DMS53 treated with DMSO at 0.1 percent for 48 hours (cell line): ENCODE data around the gene NPC1.
"Not testable (repeated sequence)": the region's sequence is repeated elsewhere in the genome, so short reads cannot be mapped to it uniquely, and the experiment has no call there.

Experiments used
- DNase-seq: peaks from one replicate; lab custom pipeline; 2025; ENCODE audit not compliant: unreplicated experiment; lab: John Stamatoyannopoulos, UW

Gene NPC1

DNA sequence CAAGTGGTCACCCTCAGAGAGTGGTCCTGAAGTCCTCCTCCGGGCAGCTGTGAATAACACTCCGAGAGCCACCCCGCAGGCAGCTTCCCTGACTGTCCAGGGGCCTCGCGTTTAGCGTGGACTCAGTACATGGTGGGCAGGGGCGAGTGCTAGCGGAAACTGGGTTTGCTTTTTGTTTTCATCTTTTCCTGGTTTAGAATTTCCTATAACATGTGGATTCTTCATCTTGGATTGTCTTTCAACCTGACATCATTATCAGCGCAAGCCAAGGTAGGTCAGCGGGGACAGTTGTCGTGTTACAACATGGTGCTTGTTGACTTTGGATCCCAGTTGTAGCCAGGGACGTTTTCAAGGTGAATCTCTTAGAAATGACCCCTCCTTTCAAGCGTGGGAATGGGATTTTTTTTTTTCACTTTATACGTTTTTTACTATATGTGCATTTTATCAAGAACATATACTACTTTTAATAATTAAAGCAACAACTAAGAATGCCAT, 62.0 kb downstream of the NPC1 start:
- DNase-seq: no peak

- no peak for DNase-seq
Measured at GRCh38 chr18:23523429-23524212, 62.7 kb downstream of the NPC1 start.

DNA sequence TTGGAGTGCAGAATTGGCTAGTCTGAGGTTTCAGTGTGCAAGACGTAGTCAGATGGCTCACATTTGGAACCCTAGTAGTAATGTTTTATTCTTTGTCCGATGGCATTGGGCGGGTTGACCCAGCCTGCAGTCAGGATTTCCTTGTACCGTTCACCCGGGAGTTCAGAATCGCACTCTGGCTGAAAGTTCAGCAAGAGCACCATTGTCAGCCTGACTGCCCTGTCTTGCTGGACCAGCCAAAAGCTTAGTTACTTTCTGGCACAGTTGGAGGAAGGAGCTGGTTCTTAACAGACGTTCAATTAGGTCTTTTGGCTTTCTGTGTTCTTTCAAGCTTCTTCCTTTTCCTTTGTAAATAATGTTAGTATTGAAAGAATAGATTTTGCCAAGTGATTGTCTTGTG, 64.4 kb downstream of the NPC1 start:
- no peak for DNase-seq

GRCh38 chr18:23521271-23521670, 65.0 kb downstream of the NPC1 start:
- no peak for DNase-seq

DNA sequence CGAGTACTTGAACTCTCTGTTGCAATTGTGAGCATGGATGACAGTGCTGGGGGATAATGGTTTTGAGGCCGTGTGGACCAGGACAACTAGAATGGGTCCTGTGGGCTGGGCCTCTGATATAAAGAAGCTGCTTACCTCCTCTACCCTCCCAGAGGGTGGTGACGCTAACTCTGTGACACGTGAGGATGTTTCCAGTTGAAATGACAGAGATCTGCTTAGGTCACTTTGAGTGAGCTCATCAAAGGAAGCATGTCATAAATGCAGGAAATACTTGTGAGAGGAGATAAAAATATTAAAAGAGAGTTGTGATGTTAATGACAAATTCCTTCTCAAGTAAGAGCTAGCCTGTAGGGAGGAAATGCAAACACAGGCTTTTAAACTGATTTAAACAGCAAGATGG, 66.6 kb downstream of the NPC1 start:
- no peak for DNase-seq

- DNase-seq: peak; percentile 63
Measured at GRCh38 chr18:23515911-23516546, 70.3 kb downstream of the NPC1 start.

DNA sequence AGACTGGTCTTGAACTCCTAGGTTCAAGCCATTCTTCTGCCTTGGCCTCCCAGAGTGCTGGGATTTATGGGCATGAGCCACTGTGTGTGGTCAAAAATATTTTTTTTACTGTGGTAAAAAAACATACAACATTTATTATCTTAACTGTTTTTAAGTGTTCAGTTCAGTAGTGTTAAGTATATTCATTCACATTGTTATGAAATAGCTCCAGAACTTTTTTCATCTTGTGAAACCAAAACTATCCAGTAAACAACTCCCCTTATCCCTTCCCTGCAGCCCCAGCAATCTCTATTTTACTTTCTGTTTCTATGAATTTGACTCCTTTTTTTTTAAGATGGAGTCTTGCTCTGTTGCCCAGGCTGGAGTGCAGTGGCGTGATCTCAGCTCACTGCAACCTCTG, 73.7 kb downstream of the NPC1 start:
- DNase-seq: no peak

DNA sequence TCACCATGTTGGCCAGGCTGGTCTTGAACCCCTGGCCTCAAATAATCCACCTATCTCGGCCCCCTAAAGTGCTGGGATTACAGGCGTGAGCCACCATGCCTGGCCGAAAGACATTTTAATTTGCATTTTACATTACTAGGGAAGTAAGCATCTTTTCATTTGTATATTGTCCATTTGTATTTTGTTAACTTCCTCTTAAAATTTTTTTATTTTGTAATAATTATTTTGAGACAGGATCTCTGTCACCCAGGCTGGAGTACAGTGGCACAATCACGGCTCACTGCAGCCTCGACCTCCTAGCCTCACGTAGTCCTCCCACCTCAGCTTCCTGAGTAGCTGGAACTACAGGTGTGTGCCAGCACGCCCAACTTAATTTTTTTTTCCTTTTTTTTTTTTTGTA, 74.1 kb downstream of the NPC1 start:
- not testable (repeated sequence) for DNase-seq

DNA sequence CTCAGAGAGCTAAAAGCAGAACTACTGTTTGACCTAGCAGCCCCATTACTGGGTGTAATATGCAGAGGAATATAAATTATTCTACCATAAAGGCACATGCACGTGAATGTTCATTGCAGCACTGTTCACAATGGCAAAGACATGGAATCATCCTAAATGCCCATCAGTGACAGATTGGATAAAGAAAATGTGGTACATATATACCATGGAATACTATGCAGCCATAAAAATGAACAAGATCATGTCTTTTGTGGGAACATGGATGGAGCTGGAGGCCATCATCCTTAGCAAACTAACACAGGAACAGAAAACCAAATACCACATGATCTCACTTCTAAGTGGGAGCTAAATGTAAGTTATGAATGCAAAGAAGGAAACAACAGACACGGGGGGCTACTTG, 75.4 kb downstream of the NPC1 start:
- DNase-seq: not testable (repeated sequence)

GRCh38 chr18:23506393-23506792, 79.9 kb downstream of the NPC1 start:
- no peak for DNase-seq

GRCh38 chr18:23504720-23505119, 81.6 kb downstream of the NPC1 start:
- no peak for DNase-seq

- DNase-seq: no peak
Measured at GRCh38 chr18:23503963-23504344, 82.4 kb downstream of the NPC1 start.

DNA sequence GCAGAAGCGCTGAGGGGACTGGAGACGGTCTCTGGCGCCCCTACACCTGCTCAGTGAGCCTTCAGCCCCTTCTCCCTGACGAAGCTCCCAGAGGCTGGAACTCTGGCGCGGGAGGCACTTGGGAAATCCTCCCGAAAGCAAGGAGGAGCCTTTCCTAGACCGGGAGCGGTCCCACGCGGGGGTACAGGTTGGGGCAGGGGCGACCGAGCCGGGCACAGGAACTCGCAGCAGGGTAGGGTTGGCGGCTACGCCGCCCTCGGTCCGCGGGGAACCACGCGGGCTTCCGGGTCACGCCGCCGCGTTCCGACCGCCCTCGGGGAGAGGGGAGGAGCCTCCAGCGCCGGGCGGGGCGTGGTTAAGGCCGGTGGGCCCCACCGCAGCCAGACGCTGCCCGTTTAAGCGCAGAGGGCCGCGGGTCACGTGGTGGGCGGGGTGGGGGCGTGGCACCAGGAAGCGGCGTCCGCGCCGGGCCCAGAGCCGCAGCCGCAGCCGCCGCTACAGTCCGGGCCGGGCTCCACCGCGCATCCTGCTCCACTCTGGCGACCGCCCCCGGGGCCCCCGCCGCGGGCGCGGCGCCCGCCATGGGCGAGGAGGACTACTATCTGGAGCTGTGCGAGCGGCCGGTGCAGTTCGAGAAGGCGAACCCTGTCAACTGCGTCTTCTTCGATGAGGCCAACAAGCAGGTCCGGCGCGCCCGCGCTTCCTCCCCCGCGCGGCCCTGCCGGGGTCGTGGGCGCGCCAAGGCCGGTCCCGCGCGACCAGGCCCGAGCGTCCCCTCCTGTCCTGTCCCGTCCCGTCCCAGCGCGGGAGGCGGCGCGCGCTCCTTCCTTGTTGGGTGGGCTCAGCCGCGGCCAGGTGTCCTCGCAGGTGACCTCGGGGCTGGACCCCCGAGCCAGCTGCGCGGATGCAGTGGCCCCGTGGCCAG, 83.0 kb downstream of the NPC1 start, which contains the start of gene RMC1:
RMC1 (plus strand) TSS at position 474 of the 925 bp plus-strand sequence; CDS start at position 582, 108 bp downstream.
- peak; percentile 55 for DNase-seq

GRCh38 chr18:23502516-23503037, 83.7 kb downstream of the NPC1 start:
- DNase-seq: no peak

- no peak for DNase-seq
Measured at GRCh38 chr18:23501626-23502025, 84.7 kb downstream of the NPC1 start.

- DNase-seq: no peak
Measured at GRCh38 chr18:23499291-23499781, 87.0 kb downstream of the NPC1 start.

DNA sequence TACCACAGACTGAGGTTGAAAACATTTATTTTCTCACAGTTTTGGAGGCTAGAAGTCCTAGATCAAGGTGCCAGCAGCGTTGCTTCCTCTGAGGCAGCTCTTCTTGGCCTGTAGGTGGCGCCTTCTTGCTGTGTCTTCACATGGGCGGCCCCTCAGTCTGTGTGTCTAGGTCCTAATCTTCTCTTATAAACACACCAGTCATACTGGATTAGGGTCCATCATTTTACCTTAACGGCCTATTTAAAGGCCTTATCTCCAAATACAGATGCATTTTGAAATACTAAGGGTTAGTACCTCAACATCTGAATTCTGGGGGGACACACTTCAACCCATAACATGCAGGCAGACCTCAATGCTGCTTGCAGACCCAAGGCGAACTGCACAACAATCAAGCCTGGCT, 87.4 kb downstream of the NPC1 start:
- DNase-seq: peak; percentile 58

GRCh38 chr18:23498117-23498516, 88.2 kb downstream of the NPC1 start:
- no peak for DNase-seq

- no peak for DNase-seq
Measured at GRCh38 chr18:23495723-23496440, 90.4 kb downstream of the NPC1 start.

GRCh38 chr18:23494992-23495391, 91.3 kb downstream of the NPC1 start:
- no peak for DNase-seq
